ENCODE data around the gene PROCA1. TPM values are rescaled to one million over a fixed set of nuclear protein-coding genes. Genes with fewer than 3 reads are reported as not detected.

PROCA1 gene
- total and polyA plus RNA-seq, 2 of the 13 experiments (the other 11 are each of a cell fraction or from before 2014, with no cell fraction given), result 0.73 to 1.5 TPM

GRCh38 chr17:28698253-28698941, 13.3 kb downstream of the PROCA1 start (continued):
- TF ChIP-seq SKI (IDR thresholded peaks at IDR 0.05; ENCODE audit: partially characterized antibody) (peak; percentile 93), DDIT3 (CRISPR knock-in tag; IDR thresholded peaks at IDR 0.05) (no peak), ZNF20 (CRISPR knock-in tag; IDR thresholded peaks at IDR 0.05) (no peak), POLR2AphosphoS2 (IDR thresholded peaks at IDR 0.05; ENCODE audit: low read depth, low read length) (peak; percentile 78; the same call in 1 of the 2 replicates), NKX3-1 (CRISPR knock-in tag; IDR thresholded peaks at IDR 0.05) (0 out of 2 replicates have a peak, but pooled peaks have one; percentile 43), ZNF75D (CRISPR knock-in tag; IDR thresholded peaks at IDR 0.05; ENCODE audit: borderline replicate concordance) (no peak), XBP1 (CRISPR knock-in tag; IDR thresholded peaks at IDR 0.05) (no peak), JUN (CRISPR knock-in tag; IDR thresholded peaks at IDR 0.05) (0 out of 2 replicates have a peak, but pooled peaks have one; percentile 19), ARNTL (CRISPR knock-in tag; IDR thresholded peaks at IDR 0.05) (peak; percentile 48; the same call in 1 of the 2 replicates), CBX1 (IDR thresholded peaks at IDR 0.05; ENCODE audit: low read depth) (peak; percentile 73), RFX3 (CRISPR knock-in tag; IDR thresholded peaks at IDR 0.05) (no peak), ZSCAN31 (CRISPR knock-in tag; IDR thresholded peaks at IDR 0.05; ENCODE audit: low read depth) (peak; percentile 82), SNAPC5 (CRISPR knock-in tag; IDR thresholded peaks at IDR 0.05; ENCODE audit: borderline replicate concordance) (peak; percentile 66; the same call in 1 of the 2 replicates), ZNF142 (CRISPR knock-in tag; IDR thresholded peaks at IDR 0.05) (peak; percentile 60; the same call in 1 of the 2 replicates), ZNF407 (CRISPR knock-in tag; IDR thresholded peaks at IDR 0.05; ENCODE audit: not compliant biosample characterization) (peak; percentile 81)

Data from HepG2 (cell line).